OCI-LY7 (cell line): ENCODE measurements around the gene NEK2.

Experiments used
- EZH2phosphoT487 ChIP-seq: fragments of 200-600 bp; sonication (generic); IDR thresholded peaks from 2 replicates; pipeline ENCODE4 v1.6.1; 2018; ENCODE audit warnings: low read depth, borderline replicate concordance, mild to moderate bottlenecking, mixed run types, antibody characterized with exemption, low read length, moderate library complexity, mixed read lengths
- TF ChIP-seq, protein P1 (sequence below): fragments of 200-600 bp; sonication (generic); conservative IDR thresholded peaks from 2 replicates; pipeline ENCODE4 v1.5.1; 2014; ENCODE audit warnings: mild to moderate bottlenecking, antibody characterized with exemption, low read length, moderate library complexity, mixed read lengths

DNA sequence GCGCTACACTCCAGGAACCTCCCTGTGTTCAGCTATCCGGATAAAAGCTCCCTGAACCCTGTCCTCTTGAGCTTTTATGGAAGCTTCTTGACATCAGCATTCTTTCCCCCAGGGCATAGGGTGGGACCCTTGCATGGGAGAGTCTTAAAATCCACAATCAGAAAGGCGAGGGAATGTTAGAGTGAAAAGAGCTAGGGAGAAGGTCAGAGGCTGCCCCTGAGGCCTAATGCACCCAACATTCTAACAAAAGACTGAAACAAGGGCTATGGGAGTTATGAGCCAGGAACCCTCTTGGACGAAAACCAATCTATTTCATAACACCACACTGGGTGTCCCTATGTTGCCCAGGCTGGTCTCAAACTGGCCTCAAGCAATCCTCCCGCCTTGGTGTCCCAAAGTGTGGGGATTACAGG, 36.7 kb downstream of the NEK2 start:
- TF ChIP-seq, protein P1, sequence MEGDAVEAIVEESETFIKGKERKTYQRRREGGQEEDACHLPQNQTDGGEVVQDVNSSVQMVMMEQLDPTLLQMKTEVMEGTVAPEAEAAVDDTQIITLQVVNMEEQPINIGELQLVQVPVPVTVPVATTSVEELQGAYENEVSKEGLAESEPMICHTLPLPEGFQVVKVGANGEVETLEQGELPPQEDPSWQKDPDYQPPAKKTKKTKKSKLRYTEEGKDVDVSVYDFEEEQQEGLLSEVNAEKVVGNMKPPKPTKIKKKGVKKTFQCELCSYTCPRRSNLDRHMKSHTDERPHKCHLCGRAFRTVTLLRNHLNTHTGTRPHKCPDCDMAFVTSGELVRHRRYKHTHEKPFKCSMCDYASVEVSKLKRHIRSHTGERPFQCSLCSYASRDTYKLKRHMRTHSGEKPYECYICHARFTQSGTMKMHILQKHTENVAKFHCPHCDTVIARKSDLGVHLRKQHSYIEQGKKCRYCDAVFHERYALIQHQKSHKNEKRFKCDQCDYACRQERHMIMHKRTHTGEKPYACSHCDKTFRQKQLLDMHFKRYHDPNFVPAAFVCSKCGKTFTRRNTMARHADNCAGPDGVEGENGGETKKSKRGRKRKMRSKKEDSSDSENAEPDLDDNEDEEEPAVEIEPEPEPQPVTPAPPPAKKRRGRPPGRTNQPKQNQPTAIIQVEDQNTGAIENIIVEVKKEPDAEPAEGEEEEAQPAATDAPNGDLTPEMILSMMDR = no peak
- TF ChIP-seq EZH2phosphoT487 = no peak
